GM19351 (cell line): Measurements from ENCODE around the gene LRRC28.

Source experiments
- ATAC-seq: cut with Tn5 transposase; IDR thresholded peaks from one replicate; pipeline ENCODE4 v1.9.1; 2021; ENCODE audit warnings: mild to moderate bottlenecking, moderate library complexity; ENCODE audit not compliant: unreplicated experiment

LRRC28 gene

GRCh38 chr15:99335508-99335907, 84.2 kb downstream of the LRRC28 start:
- no peak for ATAC-seq

- ATAC-seq = no peak
Observed at GRCh38 chr15:99336794-99337193, 85.5 kb downstream of the LRRC28 start.

- no peak for ATAC-seq
Observed at GRCh38 chr15:99340347-99340746, 89.1 kb downstream of the LRRC28 start.

- ATAC-seq = no peak
Observed at GRCh38 chr15:99341786-99342185, 90.5 kb downstream of the LRRC28 start.

- no peak for ATAC-seq
Observed at GRCh38 chr15:99343208-99343607, 91.9 kb downstream of the LRRC28 start.

GRCh38 chr15:99343881-99344551, 92.7 kb downstream of the LRRC28 start:
- no peak for ATAC-seq

- no peak for ATAC-seq
Observed at GRCh38 chr15:99344639-99345038, 93.4 kb downstream of the LRRC28 start.

GRCh38 chr15:99345242-99345641, 94.0 kb downstream of the LRRC28 start:
- no peak for ATAC-seq

- no peak for ATAC-seq
Observed at GRCh38 chr15:99345832-99346462, 94.7 kb downstream of the LRRC28 start.

GRCh38 chr15:99347574-99347973, 96.3 kb downstream of the LRRC28 start:
- ATAC-seq = no peak

- ATAC-seq = peak; percentile 59
Observed at GRCh38 chr15:99348412-99348811, 97.1 kb downstream of the LRRC28 start.

- ATAC-seq = no peak
Observed at GRCh38 chr15:99350408-99350807, 99.1 kb downstream of the LRRC28 start.

GRCh38 chr15:99359769-99360168, 108.5 kb downstream of the LRRC28 start:
- ATAC-seq = no peak

- no peak for ATAC-seq
Observed at GRCh38 chr15:99361545-99362185, 110.4 kb downstream of the LRRC28 start.

GRCh38 chr15:99365242-99365641, 114.0 kb downstream of the LRRC28 start:
- ATAC-seq = peak; percentile 96

- no peak for ATAC-seq
Observed at GRCh38 chr15:99366013-99366412, 114.7 kb downstream of the LRRC28 start.

GRCh38 chr15:99368743-99369142, 117.5 kb downstream of the LRRC28 start:
- no peak for ATAC-seq

GRCh38 chr15:99369196-99369595, 117.9 kb downstream of the LRRC28 start:
- no peak for ATAC-seq

- peak; percentile 86 for ATAC-seq
Observed at GRCh38 chr15:99371180-99372103, 120.2 kb downstream of the LRRC28 start.

- no peak for ATAC-seq
Observed at GRCh38 chr15:99385005-99385669, 133.9 kb downstream of the LRRC28 start.

GRCh38 chr15:99385865-99386264, 134.6 kb downstream of the LRRC28 start:
- ATAC-seq = no peak
